Chondrocyte (in vitro differentiated cells): ENCODE data around the gene SYNPR. TPM values are rescaled to one million over a fixed set of nuclear protein-coding genes. Genes with fewer than 3 reads are reported as not detected.

Experiments
- DNase-seq: peaks from one replicate; pipeline ENCODE4 v3.0.0; 2021; ENCODE audit warnings: mixed read lengths, low spot score
- H3K27ac Mint-ChIP-seq: one replicate; pipeline ENCODE4 v1.8.0; 2021; ENCODE audit warnings: mild to moderate bottlenecking, moderate library complexity, mixed read lengths; ENCODE audit not compliant: unreplicated experiment
- H3K27me3 Mint-ChIP-seq: 2 replicates; pipeline ENCODE4 v1.8.0; 2021; ENCODE audit warnings: low read depth, mixed read lengths
- H3K36me3 Mint-ChIP-seq: 2 replicates; pipeline ENCODE4 v1.8.0; 2021; ENCODE audit warnings: low read depth, mixed read lengths
- H3K4me1 Mint-ChIP-seq: 2 replicates; pipeline ENCODE4 v1.8.0; 2021; ENCODE audit warnings: low read depth, mild to moderate bottlenecking, mixed read lengths
- H3K4me3 Mint-ChIP-seq: one replicate; pipeline ENCODE4 v1.8.0; 2021; ENCODE audit warnings: mild to moderate bottlenecking, moderate library complexity, mixed read lengths; ENCODE audit not compliant: unreplicated experiment
- H3K9me3 Mint-ChIP-seq: 2 replicates; pipeline ENCODE4 v1.8.0; 2021; ENCODE audit warnings: low read depth, mixed read lengths
- CTCF ChIP-seq: fragments of 200-600 bp; sonication (generic); IDR thresholded peaks from 2 replicates; pipeline ENCODE4 v1.5.0; 2021; ENCODE audit warnings: antibody characterized with exemption, mild to moderate bottlenecking, moderate library complexity
- total RNA-seq: library from RNA; stranded (reverse); gene quantifications from 3 replicates; pipeline ENCODE4 v1.2.1, GENCODE V29; 2021

SYNPR gene
- total RNA-seq, 1 donor from 2014 or later, result not detected

GRCh38 chr3:63508771-63509170, 230.7 kb downstream of the SYNPR start:
- no peak for DNase-seq
- H3K9me3 Mint-ChIP-seq, result no peaks in the 10 kb centered on the region
- TF ChIP-seq CTCF, result no peak
- H3K27ac Mint-ChIP-seq, result no peak overlapping the region
- H3K36me3 Mint-ChIP-seq, result no peaks in the 10 kb centered on the region
- H3K4me3 Mint-ChIP-seq, result no peak overlapping the region
- H3K27me3 Mint-ChIP-seq, result peaks cover 14% of the 10 kb centered on the region
- no peaks in the 10 kb centered on the region for H3K4me1 Mint-ChIP-seq

DNA sequence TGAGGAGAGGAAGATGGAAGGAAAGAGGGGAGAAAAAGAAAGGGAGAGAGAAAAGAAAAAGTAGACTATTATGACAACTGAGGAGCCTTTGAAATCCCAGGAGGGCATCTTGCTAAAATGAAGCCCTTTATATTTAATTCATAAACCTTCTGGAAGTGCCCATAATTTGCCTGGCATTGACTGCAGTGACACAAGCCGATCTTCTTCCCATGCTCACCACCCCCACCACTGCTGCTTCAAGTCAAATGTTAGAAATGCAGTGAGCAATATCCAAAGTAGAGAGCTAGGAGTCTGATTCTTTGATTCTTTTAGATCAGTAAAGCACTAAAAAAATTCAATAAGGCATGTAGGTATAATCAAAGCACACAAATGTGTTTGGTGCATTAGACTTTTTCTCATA, 235.7 kb downstream of the SYNPR start:
- Mint-ChIP-seq H3K27ac (no peak overlapping the region), H3K36me3 (no peaks in the 10 kb centered on the region), H3K4me3 (no peak overlapping the region), H3K9me3 (no peaks in the 10 kb centered on the region), H3K4me1 (no peaks in the 10 kb centered on the region), H3K27me3 (peaks cover 15% of the 10 kb centered on the region)
- no peak for DNase-seq
- TF ChIP-seq CTCF, result no peak

DNA sequence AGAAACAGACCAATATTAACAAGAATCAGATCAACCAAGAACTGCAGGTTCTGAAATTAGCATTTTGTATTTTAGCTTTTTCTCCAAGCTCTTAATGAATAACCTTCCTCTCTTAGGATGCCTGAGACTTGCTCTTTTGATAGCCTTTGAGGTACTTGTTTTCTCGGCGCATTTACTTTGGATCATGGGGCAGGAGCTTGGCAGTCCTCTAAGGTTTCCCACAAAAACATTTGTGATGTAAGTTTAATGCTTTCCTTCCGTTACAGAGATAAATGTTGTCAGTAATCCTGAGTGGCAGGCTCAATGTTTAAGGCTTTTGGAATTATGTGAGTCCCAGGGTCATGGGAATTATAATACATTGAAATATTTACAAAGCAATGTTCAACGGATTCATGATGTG, 236.6 kb downstream of the SYNPR start:
- H3K27me3 Mint-ChIP-seq, result peaks cover 15% of the 10 kb centered on the region
- no peak overlapping the region for H3K27ac Mint-ChIP-seq
- H3K9me3 Mint-ChIP-seq, result no peaks in the 10 kb centered on the region
- H3K36me3 Mint-ChIP-seq, result no peaks in the 10 kb centered on the region
- TF ChIP-seq CTCF, result no peak
- no peak for DNase-seq
- H3K4me1 Mint-ChIP-seq, result no peaks in the 10 kb centered on the region
- no peak overlapping the region for H3K4me3 Mint-ChIP-seq

DNA sequence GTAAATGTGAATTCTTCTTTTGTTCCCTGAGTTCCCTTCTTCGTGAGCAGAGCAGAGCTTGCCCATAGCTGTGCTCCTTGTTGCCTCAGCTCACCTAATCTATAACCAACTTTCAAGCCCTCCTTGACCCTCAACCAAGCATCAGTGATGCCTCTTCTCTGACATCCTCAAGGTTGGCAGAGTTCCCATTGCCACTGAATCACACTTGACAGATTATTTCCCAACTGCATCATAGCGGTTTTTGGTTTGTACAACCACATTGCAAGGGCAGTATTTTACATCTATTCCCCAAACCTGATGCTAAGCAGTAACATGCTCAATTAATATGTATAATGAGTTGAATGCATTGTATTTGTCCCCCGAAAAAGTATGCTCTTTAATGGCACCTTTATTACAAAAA, 241.3 kb downstream of the SYNPR start:
- no peaks in the 10 kb centered on the region for H3K9me3 Mint-ChIP-seq
- no peak for TF ChIP-seq CTCF
- H3K4me3 Mint-ChIP-seq, result no peak overlapping the region
- H3K27ac Mint-ChIP-seq, result no peak overlapping the region
- no peak for DNase-seq
- H3K4me1 Mint-ChIP-seq, result no peaks in the 10 kb centered on the region
- peaks cover 5% of the 10 kb centered on the region for H3K27me3 Mint-ChIP-seq
- H3K36me3 Mint-ChIP-seq, result no peaks in the 10 kb centered on the region

GRCh38 chr3:63521657-63522056, 243.5 kb downstream of the SYNPR start:
- Mint-ChIP-seq H3K9me3 (no peaks in the 10 kb centered on the region), H3K4me3 (no peak overlapping the region), H3K27ac (no peak overlapping the region), H3K27me3 (peaks cover 2% of the 10 kb centered on the region), H3K4me1 (no peaks in the 10 kb centered on the region), H3K36me3 (no peaks in the 10 kb centered on the region)
- DNase-seq, result no peak
- TF ChIP-seq CTCF, result no peak
